ENCODE data around the gene AP1M2. TPM values are rescaled to one million over a fixed set of nuclear protein-coding genes. Genes with fewer than 3 reads are reported as not detected.

The AP1M2 gene
- polyA plus RNA-seq, 1 donor (not counting 4 experiments of a cell fraction or from before 2014, with no cell fraction given), result 83.1 TPM

- Histone ChIP-seq H4K20me1 (ENCODE audit: control insufficient read depth, extremely low read depth, insufficient read depth, low read length) (no peaks in the 10 kb centered on the region), H3K4me3 (ENCODE audit: control insufficient read depth in 2 of 3, extremely low read depth in 1 of 3, insufficient read depth in 2 of 3, low read depth in 1 of 3, low read length in 3 of 3) (no peak overlapping the region), H3K4me1 (ENCODE audit: control insufficient read depth, extremely low read depth, insufficient read depth, low read length) (peaks cover 17% of the 10 kb centered on the region), H3K27me3 (ENCODE audit: control insufficient read depth, extremely low read depth, insufficient read depth, low read length) (no peaks in the 10 kb centered on the region), H3K9ac (ENCODE audit: control insufficient read depth, extremely low read depth, insufficient read depth, low read length) (no peak overlapping the region), H3K9me1 (ENCODE audit: control insufficient read depth, extremely low read depth, insufficient read depth, low read length) (no peaks in the 10 kb centered on the region), H3K4me2 (ENCODE audit: control insufficient read depth, extremely low read depth, insufficient read depth, low read depth, low read length) (no peak overlapping the region), H2AFZ (ENCODE audit: control insufficient read depth, low read length) (no peak overlapping the region), H3K27ac (ENCODE audit: control insufficient read depth, insufficient read depth, low read length) (no peak overlapping the region), H3K79me2 (ENCODE audit: control insufficient read depth, insufficient read depth, low read length) (no peaks in the 10 kb centered on the region), H3K9me3 (ENCODE audit: control insufficient read depth, low read depth, low read length) (no peaks in the 10 kb centered on the region), H3K36me3 (ENCODE audit: control insufficient read depth in 2 of 2, extremely low read depth in 1 of 2, insufficient read depth in 2 of 2, low read length in 2 of 2) (no peaks in the 10 kb centered on the region)
- DNase-seq (ENCODE audit: low read depth, low spot score), result no peak
- dilution Hi-C loops (cut with MboI; ENCODE audit: extremely low pct_ligation_motif_present, low sequenced_read_pairs), result no loop called here
- no peak for FAIRE-seq
- TF ChIP-seq CTCF (optimal IDR thresholded peaks at IDR 0.05 in 1 of 3, IDR thresholded peaks at IDR 0.05 in 1 of 3, conservative IDR thresholded peaks at IDR 0.05 in 1 of 3; ENCODE audit: extremely low read depth in 1 of 3, insufficient read depth in 2 of 3, low read length in 3 of 3), result no peak
- TF ChIP-seq EZH2 (IDR thresholded peaks at IDR 0.05; ENCODE audit: low read length), result no peak
Measured at GRCh38 chr19:10615429-10616023, 28.4 kb upstream of the AP1M2 start.

- H3K4me2 ChIP-seq (ENCODE audit: control insufficient read depth, extremely low read depth, insufficient read depth, low read depth, low read length), result peak overlapping the region; percentile 22
- H3K27me3 ChIP-seq (ENCODE audit: control insufficient read depth, extremely low read depth, insufficient read depth, low read length), result no peaks in the 10 kb centered on the region
- FAIRE-seq (peak; percentile 39), DNase-seq (ENCODE audit: low read depth, low spot score) (no peak)
- peaks cover 15% of the 10 kb centered on the region for H3K4me1 ChIP-seq (ENCODE audit: control insufficient read depth, extremely low read depth, insufficient read depth, low read length)
- no peaks in the 10 kb centered on the region for H3K79me2 ChIP-seq (ENCODE audit: control insufficient read depth, insufficient read depth, low read length)
- H3K9me1 ChIP-seq (ENCODE audit: control insufficient read depth, extremely low read depth, insufficient read depth, low read length), result no peaks in the 10 kb centered on the region
- peak overlapping the region; percentile 82 for H2AFZ ChIP-seq (ENCODE audit: control insufficient read depth, low read length)
- H4K20me1 ChIP-seq (ENCODE audit: control insufficient read depth, extremely low read depth, insufficient read depth, low read length), result no peaks in the 10 kb centered on the region
- no peak overlapping the region for H3K27ac ChIP-seq (ENCODE audit: control insufficient read depth, insufficient read depth, low read length)
- H3K9ac ChIP-seq (ENCODE audit: control insufficient read depth, extremely low read depth, insufficient read depth, low read length), result no peak overlapping the region
- H3K4me3 ChIP-seq (ENCODE audit: control insufficient read depth in 2 of 3, extremely low read depth in 1 of 3, insufficient read depth in 2 of 3, low read depth in 1 of 3, low read length in 3 of 3), result no peak overlapping the region
- dilution Hi-C loops (cut with MboI; ENCODE audit: extremely low pct_ligation_motif_present, low sequenced_read_pairs), result no loop called here
- no peak for TF ChIP-seq EZH2 (IDR thresholded peaks at IDR 0.05; ENCODE audit: low read length)
- TF ChIP-seq CTCF (optimal IDR thresholded peaks at IDR 0.05 in 1 of 3, IDR thresholded peaks at IDR 0.05 in 1 of 3, conservative IDR thresholded peaks at IDR 0.05 in 1 of 3; ENCODE audit: extremely low read depth in 1 of 3, insufficient read depth in 2 of 3, low read length in 3 of 3), result no peak
- no peaks in the 10 kb centered on the region for H3K9me3 ChIP-seq (ENCODE audit: control insufficient read depth, low read depth, low read length)
- H3K36me3 ChIP-seq (ENCODE audit: control insufficient read depth in 2 of 2, extremely low read depth in 1 of 2, insufficient read depth in 2 of 2, low read length in 2 of 2), result no peaks in the 10 kb centered on the region
Measured at GRCh38 chr19:10612499-10613119, 25.5 kb upstream of the AP1M2 start.

Measured in keratinocyte (primary cell).